ENCODE results near the gene NCK1.

DNA sequence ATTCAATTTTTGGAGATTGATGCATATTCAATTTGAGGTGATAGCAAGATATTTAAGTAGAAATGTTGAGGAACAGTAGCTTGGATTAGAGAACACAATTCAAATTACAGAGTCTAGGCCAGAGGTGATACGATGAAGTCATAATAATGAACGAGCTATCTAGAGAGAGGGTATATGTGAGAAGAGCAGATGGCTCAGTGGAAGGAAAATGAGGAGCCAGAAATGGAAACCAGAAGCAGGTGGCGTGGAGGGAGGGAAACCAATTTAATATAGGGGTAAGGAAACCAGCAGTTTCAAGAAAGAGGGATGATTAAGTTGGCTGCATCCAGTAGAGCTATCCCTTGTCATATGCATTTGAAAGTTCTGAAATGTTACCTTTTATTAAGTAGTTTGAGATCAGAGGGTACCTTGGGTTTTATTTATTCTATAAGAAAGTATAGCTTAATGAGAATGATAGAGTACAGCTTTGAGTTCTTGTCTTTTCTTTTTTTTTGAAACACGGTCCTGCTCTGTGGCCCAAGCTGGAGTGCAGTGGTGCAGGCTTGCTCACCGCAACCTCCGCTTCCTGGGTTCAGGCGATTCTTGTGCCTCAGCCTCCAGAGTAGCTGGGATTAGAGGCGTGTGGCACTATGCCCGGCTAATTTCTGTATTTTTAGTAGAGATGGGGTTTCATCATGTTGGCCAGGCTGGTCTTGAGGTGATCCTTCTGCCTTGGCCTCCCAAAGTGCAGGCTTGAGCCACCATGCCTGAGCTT lies 22.1 kb downstream of the NCK1 start:
- TF ChIP-seq PAF1 (CRISPR knock-in tag; IDR thresholded peaks at IDR 0.05) (no peak), ESRRA (CRISPR knock-in tag; IDR thresholded peaks at IDR 0.05; ENCODE audit: low read depth) (no peak), BHLHE40 (IDR thresholded peaks at IDR 0.05; ENCODE audit: low read length) (no peak)
